Kidney epithelial cell (primary cell): ENCODE data around the gene STN1. TPM values are rescaled to one million over a fixed set of nuclear protein-coding genes. Genes with fewer than 3 reads are reported as not detected.

Experiments
- DNase-seq: peaks from one replicate; pipeline ENCODE4 v3.0.0-alpha.2; 2010; ENCODE audit warnings: low read depth
- H3K27me3 ChIP-seq: 2 replicates; pipeline ENCODE4 v1.6.0; 2011; ENCODE audit warnings: low read length; ENCODE audit not compliant: control insufficient read depth, insufficient read depth
- H3K36me3 ChIP-seq: 2 replicates; pipeline ENCODE4 v1.5.1; 2011; ENCODE audit warnings: low read length; ENCODE audit not compliant: control insufficient read depth, insufficient read depth
- H3K4me3 ChIP-seq: 2 replicates; pipeline ENCODE4 v1.5.1; 2011; ENCODE audit warnings: low read depth, mild to moderate bottlenecking, control low read depth, low read length
- total RNA-seq: library from RNA; depleted of rRNA; stranded (reverse); fragments of >200 nt; gene quantifications from 2 replicates; pipeline ENCODE4 v1.2.3, GENCODE V29; 2015
- TF ChIP-seq, protein P1 (sequence below): IDR thresholded peaks from 2 replicates; pipeline ENCODE4 v1.5.1; 2011; ENCODE audit warnings: mild to moderate bottlenecking, moderate library complexity, low read length, control low read depth, inconsistent platforms; ENCODE audit not compliant: insufficient read depth, poor library complexity, severe bottlenecking

Gene STN1
- total RNA-seq, 1 donor from 2014 or later: 25.1 TPM

DNA sequence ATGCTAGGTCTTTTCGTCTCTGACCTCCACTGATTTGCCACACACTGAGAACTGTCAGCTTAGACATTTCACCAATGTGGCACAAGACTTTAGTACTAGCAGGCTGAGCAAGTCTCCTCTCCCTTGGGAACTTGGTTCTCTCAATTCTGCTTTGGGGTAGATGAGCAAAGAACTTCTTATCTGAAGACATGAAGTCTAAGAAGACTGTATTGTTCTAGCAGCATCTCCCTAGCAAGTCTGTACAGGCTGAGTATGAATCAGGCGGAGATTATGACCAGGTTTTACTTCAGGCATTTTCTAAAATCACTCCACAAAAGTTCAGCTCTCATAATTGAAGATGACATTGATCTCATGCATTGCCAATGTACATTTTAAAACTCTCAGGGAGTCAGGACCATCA lies 23.8 kb upstream of the STN1 start:
- no peak for DNase-seq
- no peaks in the 10 kb centered on the region for H3K36me3 ChIP-seq
- H3K4me3 ChIP-seq: no peak overlapping the region
- H3K27me3 ChIP-seq: no peaks in the 10 kb centered on the region
- TF ChIP-seq, protein P1, sequence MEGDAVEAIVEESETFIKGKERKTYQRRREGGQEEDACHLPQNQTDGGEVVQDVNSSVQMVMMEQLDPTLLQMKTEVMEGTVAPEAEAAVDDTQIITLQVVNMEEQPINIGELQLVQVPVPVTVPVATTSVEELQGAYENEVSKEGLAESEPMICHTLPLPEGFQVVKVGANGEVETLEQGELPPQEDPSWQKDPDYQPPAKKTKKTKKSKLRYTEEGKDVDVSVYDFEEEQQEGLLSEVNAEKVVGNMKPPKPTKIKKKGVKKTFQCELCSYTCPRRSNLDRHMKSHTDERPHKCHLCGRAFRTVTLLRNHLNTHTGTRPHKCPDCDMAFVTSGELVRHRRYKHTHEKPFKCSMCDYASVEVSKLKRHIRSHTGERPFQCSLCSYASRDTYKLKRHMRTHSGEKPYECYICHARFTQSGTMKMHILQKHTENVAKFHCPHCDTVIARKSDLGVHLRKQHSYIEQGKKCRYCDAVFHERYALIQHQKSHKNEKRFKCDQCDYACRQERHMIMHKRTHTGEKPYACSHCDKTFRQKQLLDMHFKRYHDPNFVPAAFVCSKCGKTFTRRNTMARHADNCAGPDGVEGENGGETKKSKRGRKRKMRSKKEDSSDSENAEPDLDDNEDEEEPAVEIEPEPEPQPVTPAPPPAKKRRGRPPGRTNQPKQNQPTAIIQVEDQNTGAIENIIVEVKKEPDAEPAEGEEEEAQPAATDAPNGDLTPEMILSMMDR: no peak

DNA sequence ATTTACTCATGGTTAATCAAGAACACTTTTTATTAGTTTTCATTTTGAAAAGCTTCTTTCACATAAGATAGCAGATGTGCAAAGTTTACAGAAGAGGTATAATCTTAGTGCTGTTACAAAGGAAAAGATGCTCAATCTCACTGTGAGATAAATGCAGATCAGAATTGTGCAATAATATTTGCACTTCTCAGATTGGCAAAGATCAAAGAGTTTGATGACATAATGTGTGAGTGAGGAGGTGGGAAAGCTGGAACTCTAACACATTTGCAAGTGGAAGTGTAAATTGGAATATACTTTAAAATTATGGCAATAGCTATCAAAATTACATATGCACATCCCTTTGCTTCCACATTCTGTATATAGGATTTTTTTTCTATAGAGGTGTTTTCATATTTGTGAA lies 21.5 kb upstream of the STN1 start:
- no peak for DNase-seq
- Histone ChIP-seq H3K36me3 (no peaks in the 10 kb centered on the region), H3K27me3 (no peaks in the 10 kb centered on the region), H3K4me3 (no peak overlapping the region)
- TF ChIP-seq, protein P1: no peak

DNA sequence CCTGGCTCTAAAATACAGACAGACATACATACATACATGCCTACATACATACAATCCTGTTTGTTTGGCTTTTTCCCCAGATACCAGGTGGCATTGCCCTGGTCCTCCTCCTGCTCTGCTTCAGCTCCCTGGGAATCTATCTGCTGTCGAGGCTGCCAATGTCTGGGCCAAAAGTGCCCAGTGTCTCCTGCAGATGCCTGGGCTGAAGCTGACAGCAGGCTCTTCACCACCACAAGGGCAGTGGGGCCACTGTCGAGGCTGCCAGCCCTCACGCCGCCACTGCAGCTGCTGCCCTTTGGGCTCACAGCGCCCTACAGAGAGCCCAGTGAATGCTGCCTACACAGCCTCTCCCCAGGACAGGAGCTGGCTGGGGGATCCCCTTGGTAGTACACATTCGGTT lies 18.0 kb upstream of the STN1 start:
- no peak for DNase-seq
- H3K36me3 ChIP-seq: no peaks in the 10 kb centered on the region
- no peak overlapping the region for H3K4me3 ChIP-seq
- no peaks in the 10 kb centered on the region for H3K27me3 ChIP-seq
- TF ChIP-seq, protein P1: no peak

DNA sequence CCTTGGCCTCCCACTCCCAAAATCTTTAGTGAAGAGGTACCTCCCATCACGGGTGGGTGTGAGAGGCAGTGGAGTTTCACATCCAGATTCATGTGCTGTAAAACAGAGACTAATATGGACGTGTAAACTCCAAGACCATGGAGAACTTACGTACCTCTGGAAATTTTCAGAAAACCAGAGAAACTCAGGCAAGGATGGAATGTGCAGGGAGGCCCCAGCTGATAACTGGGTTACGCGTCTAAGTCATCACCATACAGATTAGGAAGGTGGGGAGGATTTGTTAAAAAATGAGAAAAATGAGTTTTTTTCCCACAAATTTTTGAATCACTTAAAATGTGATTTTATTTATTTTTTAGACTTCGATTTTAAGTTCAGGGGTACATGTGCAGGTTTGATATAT lies 16.3 kb upstream of the STN1 start:
- TF ChIP-seq, protein P1: no peak
- DNase-seq: no peak
- no peaks in the 10 kb centered on the region for H3K36me3 ChIP-seq
- no peaks in the 10 kb centered on the region for H3K27me3 ChIP-seq
- H3K4me3 ChIP-seq: no peak overlapping the region

- DNase-seq: no peak
- TF ChIP-seq, protein P1: no peak
- H3K36me3 ChIP-seq: no peaks in the 10 kb centered on the region
Observed at GRCh38 chr10:103933557-103934121, 15.7 kb upstream of the STN1 start.

DNA sequence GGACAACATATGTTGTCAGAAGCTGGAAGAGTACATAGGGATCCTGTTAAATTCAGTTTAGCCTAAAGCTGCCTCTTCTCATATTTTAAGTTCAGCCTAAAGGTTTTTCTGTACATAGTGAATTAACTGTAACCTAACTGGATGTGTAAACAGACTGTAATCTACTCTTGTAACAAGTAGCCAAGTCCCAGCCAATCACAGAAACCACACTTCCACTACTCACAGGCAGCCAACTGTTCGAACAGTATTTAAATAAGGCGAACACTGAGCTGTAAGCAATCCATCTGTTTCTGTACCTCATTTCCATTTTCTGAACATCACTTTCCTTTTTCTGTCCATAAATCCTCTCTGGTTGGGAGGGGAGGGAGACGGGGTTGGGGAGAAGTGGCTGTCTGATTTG lies 15.0 kb upstream of the STN1 start:
- TF ChIP-seq, protein P1: no peak
- H3K4me3 ChIP-seq: no peak overlapping the region
- no peaks in the 10 kb centered on the region for H3K36me3 ChIP-seq
- no peak for DNase-seq
- H3K27me3 ChIP-seq: no peaks in the 10 kb centered on the region

More at GRCh38 chr10:103933557-103934121, 15.7 kb upstream of the STN1 start:
- Histone ChIP-seq H3K27me3 (no peaks in the 10 kb centered on the region), H3K4me3 (no peak overlapping the region)
